GM13977 (cell line): ENCODE data around the gene ANTXR2.

Source experiments
- DNase-seq: peaks from one replicate; pipeline ENCODE4 v3.0.0; 2012; ENCODE audit warnings: low spot score
- CTCF ChIP-seq: IDR thresholded peaks from 2 replicates; pipeline ENCODE4 v1.5.1; 2012; ENCODE audit warnings: mild to moderate bottlenecking, control low read depth; ENCODE audit not compliant: insufficient read depth; ENCODE audit errors: extremely low read depth, missing control alignments
- in situ Hi-C: fragments of 300-500 bp; cut with MboI; formaldehyde crosslinking; loops from one replicate; pipeline ENCODE4 v1.12.0; 2022; ENCODE audit warnings: low sequenced_read_pairs, low pct_unique_long_range_greater_than_20kb, mixed read lengths, inconsistent platforms; ENCODE audit not compliant: unreplicated experiment

ANTXR2 gene

GRCh38 chr4:80086296-80086695 is 13.3 kb upstream of the ANTXR2 start:
- DNase-seq, result no peak
- in situ Hi-C loops, result no loop called here
- TF ChIP-seq CTCF, result no peak

- no peak for DNase-seq
- no peak for TF ChIP-seq CTCF
- in situ Hi-C loops, result no loop called here
Observed at GRCh38 chr4:80085081-80085480, 12.1 kb upstream of the ANTXR2 start.

- TF ChIP-seq CTCF, result no peak
- in situ Hi-C loops, result no loop called here
- no peak for DNase-seq
Observed at GRCh38 chr4:80082693-80083092, 9.7 kb upstream of the ANTXR2 start.

DNA sequence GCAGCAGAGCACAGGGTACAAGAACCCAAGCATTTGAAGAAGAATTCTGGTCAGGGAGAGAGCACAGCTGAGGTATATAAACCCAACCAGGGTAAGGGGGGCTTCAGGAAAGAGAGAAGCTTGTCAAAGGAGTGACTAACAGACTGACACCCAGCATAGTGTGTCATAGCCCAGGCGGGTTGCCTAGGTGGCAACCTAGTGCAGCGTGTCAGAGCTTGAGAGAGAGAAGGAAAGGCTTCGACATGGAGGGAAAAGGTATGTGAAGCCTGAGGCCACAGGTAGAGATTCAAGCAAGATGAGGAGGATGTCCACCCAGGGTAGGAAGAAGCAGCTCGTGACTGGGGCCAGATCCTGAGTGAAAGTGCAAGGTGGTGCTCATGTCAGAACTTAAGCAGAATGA is 8.5 kb upstream of the ANTXR2 start:
- no peak for DNase-seq
- TF ChIP-seq CTCF, result no peak
- in situ Hi-C loops, result no loop called here

- in situ Hi-C loops, result no loop called here
Observed at GRCh38 chr4:80079255-80079923, 6.4 kb upstream of the ANTXR2 start.

DNA sequence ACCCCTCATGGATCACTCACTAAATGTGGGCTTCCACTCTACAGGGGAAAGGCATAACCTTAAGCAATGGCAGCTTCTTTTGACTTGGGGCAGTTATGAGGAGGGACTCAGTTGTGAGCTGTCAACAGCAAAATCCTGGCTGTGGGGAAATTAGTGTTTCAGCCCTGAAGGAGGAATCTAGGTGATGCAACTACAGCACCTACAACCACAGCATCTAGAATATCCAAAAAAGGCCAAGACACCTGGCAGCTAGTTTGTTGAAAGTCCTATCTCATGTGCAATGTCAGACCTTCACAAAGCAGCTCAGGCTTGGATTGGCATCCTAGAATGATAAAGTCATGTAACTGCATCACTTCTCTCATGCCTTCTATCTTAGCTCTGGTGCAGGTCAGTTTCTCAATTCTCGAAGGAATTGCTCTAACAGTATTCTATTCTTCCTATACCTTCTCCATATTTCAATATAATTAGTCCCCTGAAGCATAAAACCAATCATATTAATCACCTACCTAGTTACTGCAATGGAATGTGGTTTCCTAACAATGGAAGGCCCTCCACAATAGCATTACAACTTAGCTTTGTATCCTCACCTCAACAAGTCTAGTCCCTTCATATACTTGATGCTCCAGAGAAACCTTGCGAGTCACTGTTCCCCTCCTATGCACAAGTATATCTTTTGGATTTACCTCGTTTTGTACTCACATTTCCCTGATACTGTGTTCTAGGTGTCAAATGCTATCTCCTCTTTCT is 5.5 kb upstream of the ANTXR2 start:
- in situ Hi-C loops, result no loop called here
- no peak for DNase-seq
- no peak for TF ChIP-seq CTCF

More at GRCh38 chr4:80079255-80079923, 6.4 kb upstream of the ANTXR2 start:
- no peak for TF ChIP-seq CTCF
- DNase-seq, result no peak
